Nephron (organoid): ENCODE data around the gene ZNF775.

Experiments
- H3K27ac Mint-ChIP-seq, 3 experiments: 2 replicates each; pipeline ENCODE4 v1.8.0; 2020; ENCODE audit warnings: mixed read lengths in 3 of 3, mild to moderate bottlenecking in 2 of 3, moderate library complexity in 1 of 3
- H3K27me3 Mint-ChIP-seq: 2 replicates; pipeline ENCODE4 v1.8.0; 2021; ENCODE audit warnings: low read depth, mild to moderate bottlenecking, moderate library complexity, mixed read lengths
- H3K36me3 Mint-ChIP-seq: 2 replicates; pipeline ENCODE4 v1.8.0; 2020; ENCODE audit warnings: low read depth, mixed read lengths
- H3K4me1 Mint-ChIP-seq: 2 replicates; pipeline ENCODE4 v1.8.0; 2020; ENCODE audit warnings: mixed read lengths
- H3K4me3 Mint-ChIP-seq, 3 experiments: 2 replicates each; pipeline ENCODE4 v1.8.0; 2020; ENCODE audit warnings: mild to moderate bottlenecking in 3 of 3, mixed read lengths in 3 of 3, moderate library complexity in 2 of 3
- H3K9me3 Mint-ChIP-seq: 2 replicates; pipeline ENCODE4 v1.8.0; 2020; ENCODE audit warnings: mixed read lengths
- CTCF ChIP-seq, 3 experiments: fragments of 200-600 bp; sonication (generic); IDR thresholded peaks; one replicate each; pipeline ENCODE4 v1.5.0; 2021; ENCODE audit warnings: antibody characterized with exemption in 3 of 3; ENCODE audit not compliant: unreplicated experiment in 3 of 3

ZNF775 gene

GRCh38 chr7:150388306-150388705, 9.2 kb downstream of the ZNF775 start:
- Mint-ChIP-seq H3K4me1 (peaks cover 40% of the 10 kb centered on the region), H3K4me3 (no peak overlapping the region), H3K36me3 (peaks cover 22% of the 10 kb centered on the region), H3K27ac (peak overlapping the region in 1 of 3 experiments; percentile 63), H3K27me3 (no peaks in the 10 kb centered on the region), H3K9me3 (no peaks in the 10 kb centered on the region)
- no peak for TF ChIP-seq CTCF (IDR thresholded peaks at IDR 0.05; ENCODE audit: unreplicated experiment in 3 of 3)

GRCh38 chr7:150388709-150389531, 9.8 kb downstream of the ZNF775 start:
- Mint-ChIP-seq H3K36me3 (peaks cover 22% of the 10 kb centered on the region), H3K9me3 (no peaks in the 10 kb centered on the region), H3K27ac (peak overlapping the region in 1 of 3 experiments; percentile 63), H3K4me1 (peaks cover 34% of the 10 kb centered on the region), H3K4me3 (no peak overlapping the region), H3K27me3 (no peaks in the 10 kb centered on the region)
- TF ChIP-seq CTCF (IDR thresholded peaks at IDR 0.05; ENCODE audit: unreplicated experiment in 3 of 3): peak; percentile 45 to 57 (median 51)

GRCh38 chr7:150389532-150389816, 10.3 kb downstream of the ZNF775 start:
- H3K9me3 Mint-ChIP-seq: no peaks in the 10 kb centered on the region
- peaks cover 22% of the 10 kb centered on the region for H3K36me3 Mint-ChIP-seq
- no peak overlapping the region for H3K4me3 Mint-ChIP-seq
- H3K4me1 Mint-ChIP-seq: peaks cover 32% of the 10 kb centered on the region
- H3K27ac Mint-ChIP-seq: no peak overlapping the region
- TF ChIP-seq CTCF (IDR thresholded peaks at IDR 0.05; ENCODE audit: unreplicated experiment in 3 of 3): no peak
- H3K27me3 Mint-ChIP-seq: no peaks in the 10 kb centered on the region

- H3K9me3 Mint-ChIP-seq: no peaks in the 10 kb centered on the region
- no peak overlapping the region for H3K4me3 Mint-ChIP-seq
- peaks cover 25% of the 10 kb centered on the region for H3K4me1 Mint-ChIP-seq
- H3K27ac Mint-ChIP-seq: no peak overlapping the region
- peaks cover 22% of the 10 kb centered on the region for H3K36me3 Mint-ChIP-seq
- TF ChIP-seq CTCF (IDR thresholded peaks at IDR 0.05; ENCODE audit: unreplicated experiment in 3 of 3): no peak
- no peaks in the 10 kb centered on the region for H3K27me3 Mint-ChIP-seq
Measured at GRCh38 chr7:150390205-150390604, 11.1 kb downstream of the ZNF775 start.

- Mint-ChIP-seq H3K9me3 (no peaks in the 10 kb centered on the region), H3K27ac (peak overlapping the region in 1 of 3 experiments; percentile 33)
Measured at GRCh38 chr7:150393325-150393724, 14.2 kb downstream of the ZNF775 start.

More at GRCh38 chr7:150393325-150393724, 14.2 kb downstream of the ZNF775 start:
- no peaks in the 10 kb centered on the region for H3K27me3 Mint-ChIP-seq
- no peak for TF ChIP-seq CTCF (IDR thresholded peaks at IDR 0.05; ENCODE audit: unreplicated experiment in 3 of 3)
- no peak overlapping the region for H3K4me3 Mint-ChIP-seq
- peaks cover 34% of the 10 kb centered on the region for H3K36me3 Mint-ChIP-seq
- H3K4me1 Mint-ChIP-seq: peaks cover 12% of the 10 kb centered on the region
